H9 (cell line): Measurements from ENCODE around the gene CHID1. TPM values are rescaled to one million over a fixed set of nuclear protein-coding genes. Genes with fewer than 3 reads are reported as not detected.

ENCODE experiments used
- DNase-seq: peaks from one replicate; pipeline ENCODE4 v3.0.0-alpha.2; 2017
- H2AFZ ChIP-seq: one replicate; pipeline ENCODE4 v1.6.1; 2013; ENCODE audit warnings: mild to moderate bottlenecking, low read length, control low read depth, moderate library complexity
- H2AK5ac ChIP-seq: 2 replicates; pipeline ENCODE4 v1.6.1; 2013; ENCODE audit warnings: low read length, control low read depth, mixed read lengths; ENCODE audit not compliant: insufficient read length
- H2BK120ac ChIP-seq: one replicate; pipeline ENCODE4 v1.6.1; 2013; ENCODE audit warnings: low read depth, mild to moderate bottlenecking, low read length, control low read depth, inconsistent platforms; ENCODE audit not compliant: poor library complexity, severe bottlenecking
- H2BK12ac ChIP-seq: 2 replicates; pipeline ENCODE4 v1.6.1; 2013; ENCODE audit warnings: low read length, control low read depth, mixed read lengths, low read depth; ENCODE audit not compliant: insufficient read length
- H2BK15ac ChIP-seq: 2 replicates; pipeline ENCODE4 v1.6.1; 2013; ENCODE audit warnings: low read depth, low read length, control low read depth
- H2BK20ac ChIP-seq: one replicate; pipeline ENCODE4 v1.6.1; 2013; ENCODE audit warnings: low read depth, mild to moderate bottlenecking, low read length, control low read depth, inconsistent platforms; ENCODE audit not compliant: poor library complexity, severe bottlenecking
- H2BK5ac ChIP-seq: 2 replicates; pipeline ENCODE4 v1.6.1; 2013; ENCODE audit warnings: low read length, control low read depth, mixed read lengths; ENCODE audit not compliant: insufficient read length
- H3K14ac ChIP-seq: 2 replicates; pipeline ENCODE4 v1.6.1; 2013; ENCODE audit warnings: low read length, control low read depth; ENCODE audit not compliant: insufficient read depth
- H3K18ac ChIP-seq: 2 replicates; pipeline ENCODE4 v1.6.1; 2013; ENCODE audit warnings: low read depth, mild to moderate bottlenecking, mixed read lengths, low read length, control low read depth; ENCODE audit not compliant: insufficient read length
- H3K23ac ChIP-seq: 2 replicates; pipeline ENCODE4 v1.6.1; 2013; ENCODE audit warnings: low read length, control low read depth, mixed read lengths, low read depth; ENCODE audit not compliant: insufficient read length
- H3K23me2 ChIP-seq: 2 replicates; pipeline ENCODE4 v1.6.1; 2013; ENCODE audit warnings: low read depth, mild to moderate bottlenecking, mixed read lengths, low read length, control low read depth; ENCODE audit not compliant: insufficient read length, poor library complexity, severe bottlenecking
- H3K27ac ChIP-seq: 2 replicates; pipeline ENCODE4 v1.5.1; 2013; ENCODE audit warnings: low read length, control low read depth, mixed read lengths, low read depth; ENCODE audit not compliant: insufficient read length
- H3K27me3 ChIP-seq: 2 replicates; pipeline ENCODE4 v1.6.1; 2013; ENCODE audit warnings: low read length, control low read depth, inconsistent platforms; ENCODE audit not compliant: insufficient read depth
- H3K4ac ChIP-seq: 2 replicates; pipeline ENCODE4 v1.6.1; 2013; ENCODE audit warnings: low read depth, mild to moderate bottlenecking, control low read depth, inconsistent platforms, low read length, moderate library complexity
- H3K4me1 ChIP-seq: 2 replicates; pipeline ENCODE4 v1.6.1; 2013; ENCODE audit warnings: low read length, control low read depth, inconsistent platforms; ENCODE audit not compliant: insufficient read depth
- H3K4me2 ChIP-seq: 2 replicates; pipeline ENCODE4 v1.6.1; 2013; ENCODE audit warnings: low read length, control low read depth, mixed read lengths; ENCODE audit not compliant: insufficient read length, insufficient read depth
- H3K56ac ChIP-seq: 2 replicates; pipeline ENCODE4 v1.6.1; 2013; ENCODE audit warnings: low read depth, mild to moderate bottlenecking, mixed read lengths, low read length, control low read depth; ENCODE audit not compliant: insufficient read length
- H3K79me1 ChIP-seq: 2 replicates; pipeline ENCODE4 v1.6.1; 2013; ENCODE audit warnings: low read depth, mild to moderate bottlenecking, moderate library complexity, low read length, control low read depth, inconsistent platforms; ENCODE audit not compliant: insufficient read depth, poor library complexity, severe bottlenecking
- H3K79me2 ChIP-seq: 2 replicates; pipeline ENCODE4 v1.6.1; 2013; ENCODE audit warnings: low read length, control low read depth, inconsistent platforms; ENCODE audit not compliant: insufficient read depth
- H3K9ac ChIP-seq: 2 replicates; pipeline ENCODE4 v1.6.1; 2013; ENCODE audit warnings: low read length, control low read depth, mixed read lengths; ENCODE audit not compliant: insufficient read length; ENCODE audit errors: extremely low read depth
- H3K9me3 ChIP-seq: one replicate; pipeline ENCODE4 v1.6.1; 2013; ENCODE audit warnings: low read depth, low read length, inconsistent platforms; ENCODE audit not compliant: control insufficient read depth
- H3T11ph ChIP-seq: one replicate; pipeline ENCODE4 v1.6.1; 2013; ENCODE audit warnings: mild to moderate bottlenecking, low read length, control low read depth, inconsistent platforms
- H4K20me1 ChIP-seq: one replicate; pipeline ENCODE4 v1.6.1; 2013; ENCODE audit not compliant: control insufficient read depth, insufficient read length, insufficient read depth
- H4K5ac ChIP-seq: 2 replicates; pipeline ENCODE4 v1.6.1; 2013; ENCODE audit warnings: low read depth, mild to moderate bottlenecking, mixed read lengths, low read length, control low read depth; ENCODE audit not compliant: insufficient read length
- H4K8ac ChIP-seq: replicated peaks from 2 replicates; pipeline ENCODE4 v1.6.1; 2013; ENCODE audit warnings: low read length, control low read depth, mixed read lengths, low read depth; ENCODE audit not compliant: insufficient read length
- H4K91ac ChIP-seq: 2 replicates; pipeline ENCODE4 v1.6.1; 2013; ENCODE audit warnings: low read depth, mild to moderate bottlenecking, moderate library complexity, mixed read lengths, low read length, control low read depth; ENCODE audit not compliant: insufficient read length
- H3K27ac Mint-ChIP-seq, 3 experiments: 2 replicates in 2 of 3; 3 replicates in 1 of 3; pipeline ENCODE4 v1.8.0; 2020 to 2021; ENCODE audit warnings: mixed read lengths in 3 of 3, mild to moderate bottlenecking in 1 of 3, moderate library complexity in 1 of 3
- H3K27me3 Mint-ChIP-seq: 2 replicates; pipeline ENCODE4 v1.8.0; 2021; ENCODE audit warnings: low read depth, mild to moderate bottlenecking, moderate library complexity, mixed read lengths
- H3K36me3 Mint-ChIP-seq, 3 experiments: 2 replicates in 2 of 3; 3 replicates in 1 of 3; pipeline ENCODE4 v1.8.0; 2020 to 2021; ENCODE audit warnings: low read depth in 3 of 3, mixed read lengths in 3 of 3; ENCODE audit not compliant: insufficient read depth in 1 of 3
- H3K4me1 Mint-ChIP-seq, 2 experiments: 2 replicates each; pipeline ENCODE4 v1.8.0; 2020; ENCODE audit warnings: mixed read lengths in 2 of 2
- H3K4me3 Mint-ChIP-seq, 2 experiments: 2 replicates in 1 of 2; 3 replicates in 1 of 2; pipeline ENCODE4 v1.8.0; 2020 to 2021; ENCODE audit warnings: mild to moderate bottlenecking in 2 of 2, mixed read lengths in 2 of 2, moderate library complexity in 1 of 2
- H3K9me3 Mint-ChIP-seq, 2 experiments: 2 replicates in 1 of 2; 3 replicates in 1 of 2; pipeline ENCODE4 v1.8.0; 2020; ENCODE audit warnings: mild to moderate bottlenecking in 2 of 2, mixed read lengths in 2 of 2, moderate library complexity in 1 of 2
- CTCF ChIP-seq: fragments of 200-600 bp; sonication (generic); conservative IDR thresholded peaks from 3 replicates; pipeline ENCODE4 v1.8.0; 2021; ENCODE audit warnings: antibody characterized with exemption, mild to moderate bottlenecking
- WGBS: extraction: QIAGEN DNeasy Blood & Tissue Kit; methylation state at CpG from one replicate; pipeline ENCODE4 v1.1.7; 2013; ENCODE audit warnings: missing lambda C conversion rate, low lambda C conversion rate, mixed read lengths; ENCODE audit not compliant: insufficient read length; ENCODE audit errors: extremely low coverage; 5-methylcytosine and 5-hydroxymethylcytosine counted together
- total RNA-seq: library from RNA; stranded (reverse); gene quantifications from 2 replicates; pipeline ENCODE4 v1.2.1, GENCODE V29; 2021

Gene CHID1
- total RNA-seq, 1 experiment from 2014 or later: 89.4 TPM

DNA sequence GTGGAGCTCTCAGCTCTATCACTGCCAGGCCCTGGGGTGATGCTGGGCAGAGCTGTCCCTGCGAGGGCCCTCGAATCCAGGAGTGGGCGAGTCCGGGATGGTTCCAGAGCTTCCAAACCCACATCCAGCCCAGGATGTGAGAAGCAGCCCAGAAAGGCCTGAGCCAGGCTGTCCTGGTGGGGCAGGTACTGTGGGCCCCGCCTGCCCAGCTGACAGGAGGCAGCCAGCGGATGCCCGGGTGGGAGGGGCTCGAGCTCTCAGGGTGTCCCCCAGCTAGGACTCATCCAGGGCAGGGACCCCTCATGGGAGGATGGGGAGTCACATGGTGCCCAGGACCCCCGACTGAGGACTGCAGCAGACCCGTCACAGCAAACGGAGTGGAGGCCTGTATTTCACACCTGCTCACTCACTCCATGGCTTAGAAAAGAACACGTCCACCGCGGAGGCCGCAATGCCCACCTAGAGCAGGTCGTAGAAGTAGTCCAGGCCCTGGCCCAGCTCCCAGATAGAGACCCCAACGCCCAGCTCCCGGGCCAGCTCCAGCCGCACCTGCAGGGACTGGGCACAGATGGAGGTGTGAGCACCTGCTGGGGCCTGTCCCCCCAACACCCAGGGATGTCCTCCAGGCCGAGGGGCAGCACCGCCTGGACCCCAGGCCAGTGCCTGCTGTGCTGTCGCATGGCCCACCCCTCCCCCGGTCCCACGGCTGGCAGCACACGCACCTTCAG lies 41.0 kb downstream of the CHID1 start:
- Mint-ChIP-seq H3K4me3 (no peak overlapping the region), H3K36me3 (peaks cover 8 to 34% (median 28%) of the 10 kb centered on the region in 3 experiments), H3K9me3 (no peaks in the 10 kb centered on the region), H3K27ac (peak overlapping the region in 1 of 3 experiments; percentile 52; a peak in 1 of 7 replicates), H3K27me3 (peaks cover 3% of the 10 kb centered on the region; the same call in 1 of the 2 replicates), H3K4me1 (peaks cover 4 to 8% of the 10 kb centered on the region in 2 experiments)
- no peak overlapping the region for H2BK5ac ChIP-seq
- H3T11ph ChIP-seq: no peak overlapping the region
- H2AK5ac ChIP-seq: no peak overlapping the region
- no peak overlapping the region for H2BK12ac ChIP-seq
- H3K79me1 ChIP-seq: no peaks in the 10 kb centered on the region
- no peaks in the 10 kb centered on the region for H3K79me2 ChIP-seq
- no peak overlapping the region for H2BK15ac ChIP-seq
- H3K27ac ChIP-seq: no peak overlapping the region
- H3K4me1 ChIP-seq: no peaks in the 10 kb centered on the region
- no peaks in the 10 kb centered on the region for H3K23me2 ChIP-seq
- no peak overlapping the region for H3K4ac ChIP-seq
- H2AFZ ChIP-seq: no peak overlapping the region
- H3K9me3 ChIP-seq: no peaks in the 10 kb centered on the region
- no peak overlapping the region for H4K8ac ChIP-seq
- H4K20me1 ChIP-seq: no peaks in the 10 kb centered on the region
- DNase-seq: no peak
- H3K23ac ChIP-seq: no peak overlapping the region
- no peak overlapping the region for H4K91ac ChIP-seq
- H3K14ac ChIP-seq: no peak overlapping the region
- H3K18ac ChIP-seq: no peak overlapping the region
- no peak overlapping the region for H2BK120ac ChIP-seq
- no peaks in the 10 kb centered on the region for H3K27me3 ChIP-seq
- no peak overlapping the region for H3K9ac ChIP-seq
- WGBS: no CpG with 5 or more reads among the region's 25 CpGs
- H2BK20ac ChIP-seq: no peak overlapping the region
- no peak overlapping the region for H3K56ac ChIP-seq
- H4K5ac ChIP-seq: no peak overlapping the region
- no peak for TF ChIP-seq CTCF
- H3K4me2 ChIP-seq: no peak overlapping the region
